Fibroblast of peridontal ligament (primary cell): Measurements from ENCODE around the gene RFPL4AL1.
"Not testable (repeated sequence)": the region's sequence is repeated elsewhere in the genome, so short reads cannot be mapped to it uniquely, and the experiment has no call there.

Source experiments
- DNase-seq: peaks from one replicate; pipeline ENCODE4 v3.0.0-alpha.2; 2010; ENCODE audit errors: extremely low read depth

The RFPL4AL1 gene

DNA sequence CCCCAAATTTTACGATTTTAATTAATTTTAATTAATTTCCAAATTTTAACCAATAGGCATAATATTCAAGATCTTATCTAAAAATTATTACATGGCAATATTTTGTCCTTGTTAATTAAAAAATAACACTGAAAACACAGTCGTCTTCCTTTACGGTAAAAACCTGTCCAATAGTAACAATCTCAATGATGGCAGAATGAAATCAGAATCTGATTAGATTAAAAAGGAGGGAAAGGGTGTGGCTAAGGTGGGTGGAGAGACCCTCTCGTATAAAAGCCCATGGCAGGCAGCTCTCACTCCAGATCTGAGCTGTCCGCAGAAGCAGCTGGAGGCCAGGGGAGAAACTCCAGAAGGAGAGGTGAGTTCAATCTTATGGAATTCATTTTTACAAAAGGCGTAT, at the start of gene RFPL4AL1:
TSS of gene RFPL4AL1 (plus strand) at position 301 of the 400 bp plus-strand sequence. CDS start 2,687 bp downstream, outside the sequence.
- DNase-seq: not testable (repeated sequence)

DNA sequence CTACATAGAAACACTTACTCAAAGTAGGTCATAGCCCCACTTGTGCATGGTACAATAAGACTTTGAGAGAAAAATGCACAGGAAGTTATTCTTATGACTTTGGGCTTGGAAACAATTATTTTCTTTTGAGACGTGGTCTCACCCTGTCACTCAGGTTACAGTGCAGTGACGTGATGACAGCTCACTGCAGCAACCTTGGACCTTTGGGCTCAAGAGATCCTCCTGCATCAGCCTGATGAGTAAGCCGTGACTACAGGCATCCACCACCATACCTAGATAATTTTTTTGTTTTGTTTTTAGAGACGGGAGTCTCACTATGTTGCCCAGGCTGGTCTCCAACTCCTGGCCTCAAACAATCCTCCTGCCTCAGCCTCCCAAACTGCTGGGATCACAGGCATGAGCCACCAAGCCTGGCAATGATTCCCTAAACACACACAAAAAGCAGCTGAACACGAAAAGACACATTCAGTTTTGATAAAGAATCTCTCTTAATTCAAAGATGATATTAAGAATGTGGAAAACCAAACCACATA, 48.6 kb upstream of the RFPL4AL1 start:
- no peak for DNase-seq

DNA sequence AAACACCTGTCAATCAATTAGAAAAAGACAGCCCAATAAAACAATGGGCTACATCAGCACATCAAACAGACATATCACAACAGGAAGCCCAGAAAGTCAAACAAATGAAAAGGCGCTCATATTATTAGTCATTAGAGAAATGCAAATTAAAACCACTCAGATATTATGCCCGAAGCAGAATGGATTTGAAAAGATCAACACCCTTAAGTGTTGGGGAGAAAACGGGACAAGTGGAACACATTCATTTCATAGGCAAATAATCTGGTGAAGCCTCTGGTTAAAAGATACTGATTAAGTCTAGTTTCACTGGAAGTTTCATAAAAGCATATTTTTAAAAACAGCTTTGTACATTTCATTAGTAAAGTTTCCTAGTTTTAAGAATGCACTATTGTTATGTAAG, 48.1 kb upstream of the RFPL4AL1 start:
- DNase-seq: no peak

DNA sequence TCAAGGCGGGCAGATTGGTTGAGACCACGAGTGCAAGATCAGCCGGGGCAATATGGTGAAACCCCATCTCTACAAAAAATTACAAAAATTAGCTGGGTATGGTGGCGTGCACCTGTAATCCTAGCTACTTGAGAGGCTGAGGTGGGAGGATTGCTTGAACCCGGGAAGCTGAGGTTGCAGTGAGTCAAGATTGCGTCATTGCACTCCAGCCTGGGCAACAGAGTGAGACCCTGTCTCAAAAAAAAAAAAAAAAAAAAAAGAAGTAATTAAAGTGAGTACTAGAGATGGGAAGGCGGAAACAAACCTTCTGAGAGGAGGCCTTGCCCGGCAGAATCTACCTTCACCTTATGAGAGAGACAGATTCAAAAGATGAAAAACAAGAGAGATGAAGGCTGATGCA, 45.4 kb upstream of the RFPL4AL1 start:
- no peak for DNase-seq

DNA sequence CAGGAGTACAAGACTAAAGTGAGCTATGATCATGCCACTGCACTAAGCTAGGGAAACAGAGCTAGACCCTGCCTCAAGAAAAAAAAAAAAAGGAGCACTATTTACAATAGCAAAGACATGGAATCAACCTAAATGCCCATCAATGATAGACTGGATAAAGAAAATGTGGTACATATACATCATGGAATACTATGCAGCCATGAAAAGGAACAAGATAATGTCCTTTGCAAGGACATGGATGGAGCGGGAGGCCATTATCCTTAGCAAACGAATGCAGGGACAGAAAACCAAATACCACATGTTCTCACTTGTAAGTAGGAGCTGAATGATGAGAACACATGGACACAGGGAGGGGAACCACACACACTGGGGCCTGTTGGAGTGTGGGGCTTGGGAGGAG, 38.5 kb upstream of the RFPL4AL1 start:
- DNase-seq: not testable (repeated sequence)

DNA sequence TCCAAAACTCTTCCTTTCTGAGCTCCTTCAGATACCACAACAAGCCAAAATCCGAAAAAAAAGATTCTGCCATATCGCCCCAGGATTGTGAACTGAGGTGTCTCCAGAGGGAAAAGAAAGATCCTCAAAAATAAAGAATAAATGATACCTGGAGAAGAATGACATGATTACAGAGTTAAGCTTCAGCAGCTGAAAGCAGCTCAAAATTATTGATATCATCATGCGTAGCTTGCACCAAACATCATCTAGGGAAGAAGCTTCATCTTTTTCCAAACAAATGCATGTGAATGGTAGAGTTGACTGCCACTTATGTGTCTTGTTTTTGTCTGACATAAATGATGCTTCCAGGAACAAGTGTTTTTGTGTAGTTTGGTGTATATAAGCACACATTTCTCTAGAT, 30.6 kb upstream of the RFPL4AL1 start, which contains the start of gene NLRP9:
TSS of gene NLRP9 (minus strand) at position 101 of the 400 bp plus-strand sequence. CDS start at position 73, 28 bp downstream.
- no peak for DNase-seq

DNA sequence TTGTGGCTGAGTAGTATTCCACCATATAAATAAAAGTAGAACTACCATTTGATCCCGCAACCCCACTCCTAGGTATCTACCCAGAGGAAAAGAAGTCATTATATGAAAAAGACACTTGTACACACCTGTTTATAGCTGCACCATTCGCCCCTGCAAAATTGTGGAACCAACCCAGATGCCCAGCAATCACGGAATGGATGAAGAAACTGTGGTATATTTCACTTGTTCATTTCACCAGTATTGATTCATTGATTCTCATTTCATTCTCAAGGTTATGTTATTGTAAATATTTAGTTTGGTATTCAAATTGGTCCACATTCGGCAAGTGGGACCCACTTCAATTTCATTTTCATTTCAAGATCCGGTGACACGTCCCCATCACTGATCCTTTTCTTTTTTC, 18.2 kb upstream of the RFPL4AL1 start:
- DNase-seq: no peak

DNA sequence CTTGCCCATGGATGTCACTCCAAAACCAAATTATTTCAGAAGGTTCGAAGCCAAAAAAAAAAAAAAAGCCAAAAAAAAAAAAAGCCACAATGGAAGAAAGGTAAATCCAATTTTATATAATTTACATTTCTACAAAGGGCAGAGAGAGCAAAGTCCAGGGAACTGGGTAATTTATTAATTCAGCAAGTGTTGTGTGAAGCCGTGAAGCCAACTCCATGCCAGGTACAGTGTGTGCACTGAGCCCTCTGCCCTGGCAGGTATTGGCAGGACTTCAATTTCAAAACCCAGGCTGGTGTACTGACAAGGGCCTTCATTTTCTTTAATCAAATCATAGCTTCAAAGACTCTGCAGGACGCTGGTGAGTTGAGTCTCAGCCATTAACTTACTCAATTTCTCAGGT, 15.5 kb upstream of the RFPL4AL1 start:
- DNase-seq: no peak

DNA sequence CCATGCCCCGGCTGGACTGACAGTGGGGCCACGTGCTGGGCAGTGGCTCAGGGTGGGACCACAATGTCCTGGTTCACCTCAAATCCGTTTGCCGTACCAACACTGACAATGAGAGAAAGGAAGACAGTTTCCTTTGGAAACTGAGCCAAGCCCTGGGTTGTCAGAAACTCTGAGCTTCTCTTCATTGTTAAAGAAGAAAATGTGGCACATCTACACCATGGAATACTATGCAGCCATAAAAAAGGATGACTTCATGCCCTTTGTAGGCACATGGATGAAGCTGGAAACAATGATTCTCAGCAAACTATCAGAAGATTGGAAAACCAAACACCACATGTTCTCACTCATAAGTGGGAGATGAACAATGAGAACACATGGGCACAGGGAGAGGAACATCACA, 12.1 kb upstream of the RFPL4AL1 start:
- DNase-seq: not testable (repeated sequence)

DNA sequence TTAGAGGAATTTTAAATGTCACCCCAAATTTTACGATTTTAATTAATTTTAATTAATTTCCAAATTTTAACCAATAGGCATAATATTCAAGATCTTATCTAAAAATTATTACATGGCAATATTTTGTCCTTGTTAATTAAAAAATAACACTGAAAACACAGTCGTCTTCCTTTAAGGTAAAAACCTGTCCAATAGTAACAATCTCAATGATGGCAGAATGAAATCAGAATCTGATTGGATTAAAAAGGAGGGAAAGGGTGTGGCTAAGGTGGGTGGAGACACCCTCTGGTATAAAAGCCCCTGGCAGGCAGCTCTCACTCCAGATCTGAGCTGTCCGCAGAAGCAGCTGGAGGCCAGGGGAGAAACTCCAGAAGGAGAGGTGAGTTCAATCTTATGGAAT, 10.1 kb upstream of the RFPL4AL1 start, which contains the start of gene RFPL4A:
TSS of gene RFPL4A (plus strand) at position 301 of the 400 bp plus-strand sequence. CDS start 2,704 bp downstream, outside the sequence.
- DNase-seq: not testable (repeated sequence)

DNA sequence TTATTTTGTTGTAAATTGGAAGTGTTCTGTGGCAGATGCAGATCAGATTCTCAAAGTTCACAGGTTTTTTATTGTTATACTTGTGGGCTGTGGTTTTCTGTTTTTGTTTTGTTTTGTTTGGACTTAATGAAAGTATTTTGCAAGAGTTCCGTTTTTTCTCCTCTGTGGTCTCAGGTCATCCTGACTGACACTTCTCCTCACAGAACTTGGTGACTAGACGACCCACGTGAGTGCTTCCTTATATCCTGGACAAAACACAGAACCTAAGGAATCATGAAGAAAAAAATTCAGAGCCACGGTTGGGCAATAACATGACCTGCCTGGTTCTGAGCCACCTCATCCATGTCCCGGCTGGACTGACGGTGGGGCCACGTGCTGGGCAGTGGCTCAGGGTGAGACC, 2.5 kb upstream of the RFPL4AL1 start:
- DNase-seq: no peak

DNA sequence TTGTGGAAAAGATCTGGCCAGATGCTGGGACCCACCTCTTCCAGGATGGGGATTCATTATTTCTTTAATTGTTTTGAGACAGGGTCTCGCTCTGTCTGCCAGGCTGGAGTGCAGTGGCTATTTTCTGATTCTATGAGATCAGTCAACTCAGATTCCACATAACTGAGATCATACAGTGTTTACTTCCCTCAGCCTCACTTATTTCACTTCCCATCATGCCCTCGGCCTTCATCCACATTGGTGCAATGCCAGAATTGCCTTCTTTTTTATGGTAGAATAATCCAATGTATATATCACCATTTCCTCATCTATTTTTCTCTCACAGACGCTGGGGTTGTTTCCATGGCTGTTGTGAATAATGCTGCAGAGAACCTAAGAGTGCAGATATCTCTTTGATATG, 714 bp downstream of the RFPL4AL1 start:
- DNase-seq: not testable (repeated sequence)

DNA sequence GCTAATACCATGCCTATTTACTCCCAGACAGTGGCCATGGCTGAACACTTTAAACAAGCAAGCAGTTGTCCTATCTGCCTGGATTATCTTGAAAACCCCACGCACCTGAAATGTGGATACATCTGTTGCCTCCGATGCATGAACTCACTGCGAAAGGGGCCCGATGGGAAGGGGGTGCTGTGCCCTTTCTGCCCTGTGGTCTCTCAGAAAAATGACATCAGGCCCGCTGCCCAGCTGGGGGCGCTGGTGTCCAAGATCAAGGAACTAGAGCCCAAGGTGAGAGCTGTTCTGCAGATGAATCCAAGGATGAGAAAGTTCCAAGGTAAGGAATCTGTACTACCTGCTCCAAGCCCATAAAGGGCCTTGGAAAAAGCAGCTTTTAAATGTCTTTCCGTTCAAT, 8.6 kb downstream of the RFPL4AL1 start:
- no peak for DNase-seq

DNA sequence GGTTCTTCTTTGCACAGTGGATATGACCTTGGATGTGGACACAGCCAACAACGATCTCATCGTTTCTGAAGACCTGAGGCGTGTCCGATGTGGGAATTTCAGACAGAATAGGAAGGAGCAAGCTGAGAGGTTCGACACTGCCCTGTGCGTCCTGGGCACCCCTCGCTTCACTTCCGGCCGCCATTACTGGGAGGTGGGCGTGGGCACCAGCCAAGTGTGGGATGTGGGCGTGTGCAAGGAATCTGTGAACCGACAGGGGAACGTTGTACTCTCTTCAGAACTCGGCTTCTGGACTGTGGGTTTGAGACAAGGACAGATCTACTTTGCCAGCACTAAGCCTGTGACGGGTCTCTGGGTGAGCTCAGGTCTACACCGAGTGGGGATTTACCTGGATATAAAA, 9.4 kb downstream of the RFPL4AL1 start:
- DNase-seq: no peak

DNA sequence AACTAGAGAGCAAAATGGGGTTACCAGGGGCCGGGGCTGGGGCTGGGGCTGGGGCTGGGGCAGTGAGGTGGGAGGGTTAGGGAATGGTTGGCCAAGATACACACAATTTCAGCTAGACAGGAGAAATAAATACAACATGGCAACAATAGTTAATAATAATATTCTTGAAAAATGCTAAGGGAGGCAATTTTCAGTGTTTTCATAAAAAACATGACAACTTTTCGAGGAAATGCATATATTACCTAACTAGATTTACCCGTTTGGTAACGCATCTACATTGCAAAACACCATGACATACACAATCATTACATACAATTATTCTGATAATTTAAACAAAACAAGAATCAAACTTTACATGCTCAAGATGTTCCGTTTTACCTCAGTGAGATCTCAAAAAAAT, 12.2 kb downstream of the RFPL4AL1 start:
- no peak for DNase-seq

DNA sequence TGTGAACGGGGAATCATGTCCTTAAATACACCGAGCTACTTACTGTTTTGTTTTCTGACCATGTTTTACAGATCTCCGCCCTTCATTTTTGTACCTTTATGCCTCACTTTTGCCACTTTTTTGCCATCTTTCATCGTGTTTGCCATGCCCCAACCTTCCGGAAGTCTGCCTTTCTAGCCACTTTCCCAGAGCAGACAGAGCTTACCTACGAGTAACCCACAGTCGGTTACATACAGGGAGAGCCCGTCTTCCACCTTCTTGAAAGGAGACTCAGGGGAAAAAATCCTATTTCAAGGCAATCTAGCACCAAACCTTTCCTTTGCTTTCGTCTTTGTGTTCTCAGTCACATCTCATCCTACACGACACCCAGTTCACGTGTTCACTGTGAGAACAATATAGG, 26.1 kb downstream of the RFPL4AL1 start:
- DNase-seq: no peak

DNA sequence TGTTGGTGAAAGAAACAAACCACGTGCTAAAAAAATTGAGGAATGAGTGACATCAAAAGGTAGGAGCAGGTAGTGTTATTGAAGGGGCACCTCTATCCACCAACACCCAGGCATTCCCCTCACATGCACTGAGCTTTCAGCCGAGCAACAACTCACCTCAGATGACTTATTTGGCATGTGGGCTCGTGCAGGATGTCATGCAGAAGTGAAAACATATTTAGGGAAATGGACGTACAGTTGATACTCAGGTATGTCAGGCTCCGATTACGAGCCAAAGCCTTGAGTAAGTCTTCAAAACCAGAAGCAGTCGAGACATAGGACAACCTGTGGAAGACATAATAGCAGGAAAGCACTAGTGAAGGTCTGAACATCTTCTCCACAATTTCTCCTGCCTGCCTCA, 32.5 kb downstream of the RFPL4AL1 start:
- DNase-seq: no peak

DNA sequence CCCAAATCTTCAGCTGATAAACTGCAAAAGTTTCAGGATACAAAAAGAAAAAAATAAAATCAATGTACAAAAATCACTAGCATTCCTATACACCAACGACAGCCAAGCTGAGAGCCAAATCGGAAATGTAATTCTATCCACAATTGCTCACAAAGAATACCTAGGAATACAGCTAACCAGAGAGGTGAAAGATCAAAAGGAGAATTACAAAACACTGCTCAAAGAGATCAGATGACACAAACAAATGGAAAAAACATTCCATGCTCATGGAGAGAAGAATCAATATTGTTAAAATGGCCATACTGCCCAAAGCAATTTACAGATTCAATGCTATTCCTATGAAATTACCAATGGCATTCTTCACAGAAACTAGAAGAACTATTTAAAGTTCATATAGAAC, 33.4 kb downstream of the RFPL4AL1 start:
- no peak for DNase-seq

DNA sequence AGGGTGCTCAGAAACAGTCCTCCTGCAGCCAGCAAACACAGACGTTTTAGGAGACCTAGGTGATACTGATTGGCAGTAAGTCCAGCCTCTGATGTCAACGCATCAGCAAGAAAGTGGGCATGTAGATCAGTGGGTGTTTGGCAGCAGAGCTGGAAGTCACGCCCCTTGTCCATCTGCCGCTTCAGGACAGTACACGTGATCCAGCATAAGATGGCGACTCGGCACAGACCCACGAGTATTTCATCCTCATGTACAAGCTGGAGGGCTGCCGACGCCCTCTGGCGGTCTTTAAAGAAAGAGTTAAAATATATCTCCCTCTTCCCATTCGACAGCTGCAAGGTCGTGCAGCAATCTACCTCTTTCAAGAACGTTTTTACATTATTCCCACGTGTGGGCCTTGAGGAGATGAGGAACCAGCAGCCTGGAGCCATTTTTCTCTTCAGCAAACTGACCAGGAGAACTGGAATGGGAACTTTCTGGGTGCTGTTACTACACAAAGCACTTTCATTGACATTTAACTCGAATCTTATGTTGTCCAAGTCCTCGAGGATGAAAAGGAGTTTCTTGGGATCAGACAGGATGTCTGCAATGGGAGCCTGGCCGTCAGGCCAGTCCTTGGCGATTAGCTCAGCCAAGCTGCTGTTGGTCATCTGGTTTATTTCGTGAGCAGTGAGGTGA, 40.6 kb downstream of the RFPL4AL1 start:
- peak; percentile 3 for DNase-seq

DNA sequence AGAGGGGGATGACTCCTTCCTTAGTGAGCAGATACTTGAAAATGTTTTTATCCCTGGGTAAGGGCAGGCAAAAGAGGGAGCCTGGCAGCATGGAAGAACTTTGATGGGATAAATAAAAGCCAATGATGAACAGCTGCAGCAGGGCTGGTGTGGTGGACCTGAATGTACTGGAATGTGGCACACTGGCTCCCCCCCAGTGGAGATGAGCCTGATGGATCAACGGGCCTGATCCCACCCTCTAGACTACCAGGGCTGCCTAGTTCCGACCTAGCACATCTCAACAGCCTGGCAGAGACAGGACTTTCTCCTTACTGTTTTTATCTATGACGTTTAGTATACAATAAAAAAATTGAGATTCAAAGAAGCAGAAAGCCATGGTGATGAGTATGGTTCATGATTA, 42.4 kb downstream of the RFPL4AL1 start:
- no peak for DNase-seq

DNA sequence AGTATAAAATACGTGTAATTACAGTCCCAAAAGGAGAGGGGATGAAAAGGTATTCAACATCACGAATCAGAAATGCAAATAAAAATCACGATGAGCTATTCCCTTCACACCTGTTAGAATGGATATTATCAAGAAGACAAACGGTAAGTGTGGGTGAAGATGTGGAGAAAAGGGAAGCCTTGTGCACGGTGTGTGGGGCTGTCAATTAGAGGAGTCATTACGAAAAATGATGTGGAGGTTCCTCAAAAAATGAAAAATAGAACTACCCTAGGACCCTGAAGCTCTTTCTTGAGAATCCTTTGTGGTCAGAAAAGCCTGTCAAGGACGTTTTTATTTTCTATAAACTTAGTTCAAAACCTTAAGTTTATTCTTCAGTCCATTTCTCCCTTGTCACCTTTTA, 43.5 kb downstream of the RFPL4AL1 start:
- DNase-seq: no peak

DNA sequence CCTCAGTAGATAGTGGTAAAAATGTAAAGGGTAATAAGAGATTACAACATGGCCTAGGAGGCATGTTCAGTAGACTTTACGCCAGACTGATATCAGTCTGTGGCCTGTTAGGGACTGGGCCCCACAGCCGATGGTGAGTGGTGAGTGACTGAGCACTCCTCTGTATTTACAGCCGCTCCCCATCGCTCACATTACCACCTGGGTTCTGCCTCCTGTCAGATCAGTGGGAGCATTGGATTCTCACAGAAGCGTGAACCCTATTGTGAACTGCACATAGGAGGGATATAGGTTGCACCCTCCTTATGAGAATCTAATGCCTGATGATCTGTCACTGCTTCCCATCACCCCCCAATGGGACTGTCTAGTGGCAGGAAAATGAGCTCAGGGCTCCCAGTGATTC, 45.0 kb downstream of the RFPL4AL1 start:
- no peak for DNase-seq

DNA sequence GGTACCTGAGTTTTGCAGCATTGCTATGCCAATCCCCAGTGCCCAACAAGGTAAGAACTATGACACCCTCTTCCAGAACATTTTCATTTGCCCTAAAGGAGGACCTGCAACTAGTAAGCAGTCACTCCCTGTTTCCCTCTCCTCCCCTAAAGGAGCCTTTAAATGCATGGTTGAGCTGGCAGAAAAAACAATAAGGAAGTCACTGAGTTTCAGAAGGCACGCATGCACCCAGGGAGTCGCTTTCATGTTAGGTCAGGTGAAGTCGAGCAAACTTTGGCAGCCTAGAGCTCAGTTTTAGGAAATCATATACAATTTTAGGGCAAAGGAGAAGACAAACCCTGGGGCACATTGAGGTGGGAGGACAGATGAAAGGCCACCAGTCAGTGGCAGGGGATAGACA, 51.1 kb downstream of the RFPL4AL1 start:
- DNase-seq: no peak
